GM23338 (cell line): Measurements from ENCODE around the gene KCNQ5. TPM values are rescaled to one million over a fixed set of nuclear protein-coding genes. Genes with fewer than 3 reads are reported as not detected.

Experiments
- ATAC-seq: fragments of 200-7000 bp; cut with Tn5 transposase; 3 replicates; pipeline ENCODE4 v1.9.1; 2020
- DNase-seq: peaks from one replicate; pipeline ENCODE4 v3.0.0-alpha.2; 2015; ENCODE audit warnings: low spot score
- H2AFZ ChIP-seq: fragments of 200-600 bp; sonication (generic); 2 replicates; pipeline ENCODE4 v1.8.0; 2016; ENCODE audit warnings: antibody characterized with exemption, mild to moderate bottlenecking, moderate library complexity
- H3F3A ChIP-seq: fragments of 200-600 bp; sonication (generic); replicated peaks from 2 replicates; pipeline ENCODE4 v1.8.0; 2017; ENCODE audit warnings: antibody characterized with exemption, mixed run types, low read depth
- H3K27ac ChIP-seq: fragments of 200-600 bp; sonication (generic); 2 replicates; pipeline ENCODE4 v1.6.1; 2016; ENCODE audit warnings: low read depth
- H3K27me3 ChIP-seq: fragments of 200-600 bp; sonication (generic); 2 replicates; pipeline ENCODE4 v1.8.0; 2016; ENCODE audit warnings: mild to moderate bottlenecking, mixed run types, moderate library complexity; ENCODE audit not compliant: insufficient read depth
- H3K36me3 ChIP-seq: fragments of 200-600 bp; sonication (generic); 2 replicates; pipeline ENCODE4 v1.8.0; 2016; ENCODE audit warnings: mild to moderate bottlenecking; ENCODE audit not compliant: insufficient read depth
- H3K4me1 ChIP-seq: fragments of 200-600 bp; sonication (generic); 2 replicates; pipeline ENCODE4 v1.8.0; 2016; ENCODE audit warnings: mild to moderate bottlenecking, moderate library complexity; ENCODE audit not compliant: insufficient read depth
- H3K4me2 ChIP-seq: fragments of 200-600 bp; sonication (generic); 2 replicates; pipeline ENCODE4 v1.7.1; 2017; ENCODE audit warnings: mixed run types
- H3K4me3 ChIP-seq: fragments of 200-600 bp; sonication (generic); 2 replicates; pipeline ENCODE4 v1.6.1; 2016; ENCODE audit warnings: mixed run types
- H3K79me2 ChIP-seq: fragments of 200-600 bp; sonication (generic); replicated peaks from 2 replicates; pipeline ENCODE4 v1.8.0; 2017; ENCODE audit warnings: mild to moderate bottlenecking; ENCODE audit not compliant: insufficient read depth
- H3K9me2 ChIP-seq: fragments of 200-600 bp; sonication (generic); 2 replicates; pipeline ENCODE4 v1.8.0; 2017; ENCODE audit not compliant: insufficient read depth
- H4K20me1 ChIP-seq: fragments of 200-600 bp; sonication (generic); replicated peaks from 2 replicates; pipeline ENCODE4 v1.8.0; 2017; ENCODE audit warnings: mild to moderate bottlenecking; ENCODE audit not compliant: insufficient read depth
- H3K27ac Mint-ChIP-seq: 2 replicates; pipeline ENCODE4 v1.8.0; 2020; ENCODE audit warnings: inconsistent platforms, mild to moderate bottlenecking, moderate library complexity, mixed read lengths
- H3K27me3 Mint-ChIP-seq: 3 replicates; pipeline ENCODE4 v1.8.0; 2022; ENCODE audit warnings: low read depth, mild to moderate bottlenecking, moderate library complexity, mixed read lengths, inconsistent platforms; ENCODE audit not compliant: insufficient read depth, poor library complexity
- H3K36me3 Mint-ChIP-seq: 3 replicates; pipeline ENCODE4 v1.8.0; 2021; ENCODE audit warnings: low read depth, mild to moderate bottlenecking, inconsistent platforms, moderate library complexity, mixed read lengths
- H3K4me1 Mint-ChIP-seq: 3 replicates; pipeline ENCODE4 v1.8.0; 2020; ENCODE audit warnings: mild to moderate bottlenecking, inconsistent platforms, mixed read lengths
- H3K4me3 Mint-ChIP-seq: 3 replicates; pipeline ENCODE4 v1.8.0; 2021; ENCODE audit warnings: moderate library complexity, mild to moderate bottlenecking, inconsistent platforms, mixed read lengths
- H3K9me3 Mint-ChIP-seq: 3 replicates; pipeline ENCODE4 v1.8.0; 2020; ENCODE audit warnings: moderate library complexity, mild to moderate bottlenecking, inconsistent platforms, mixed read lengths
- CREB1 ChIP-seq: fragments of 250-450 bp; sonication (Bioruptor Pico); IDR thresholded peaks from 2 replicates; pipeline ENCODE4 v1.5.0; 2020; ENCODE audit warnings: low read depth, mild to moderate bottlenecking, moderate library complexity
- EZH2 ChIP-seq: fragments of 200-600 bp; sonication (generic); IDR thresholded peaks from one replicate; pipeline ENCODE4 v1.8.0; 2017; ENCODE audit warnings: antibody characterized with exemption, mild to moderate bottlenecking, low read depth; ENCODE audit not compliant: unreplicated experiment
- EZH2phosphoT487 ChIP-seq: fragments of 200-600 bp; sonication (generic); IDR thresholded peaks from one replicate; pipeline ENCODE4 v1.8.1; 2018; ENCODE audit warnings: antibody characterized with exemption; ENCODE audit not compliant: unreplicated experiment
- NANOG ChIP-seq: IDR thresholded peaks from 2 replicates; pipeline ENCODE4 v1.6.1; 2016; ENCODE audit warnings: antibody characterized with exemption, borderline replicate concordance
- POLR2AphosphoS5 ChIP-seq: IDR thresholded peaks from 2 replicates; pipeline ENCODE4 v1.6.1; 2016; ENCODE audit warnings: antibody characterized with exemption, low read depth
- STAT1 ChIP-seq: IDR thresholded peaks from one replicate; pipeline ENCODE4 v1.6.1; 2016; ENCODE audit warnings: antibody characterized with exemption; ENCODE audit not compliant: unreplicated experiment
- ZNF114 ChIP-seq: fragments of 250-450 bp; sonication (Bioruptor Pico); IDR thresholded peaks from 2 replicates; pipeline ENCODE4 v1.5.0; 2020; ENCODE audit warnings: mild to moderate bottlenecking, moderate library complexity
- ZNF331 ChIP-seq: fragments of 250-450 bp; sonication (Bioruptor Pico); IDR thresholded peaks from 2 replicates; pipeline ENCODE4 v1.5.0; 2020; ENCODE audit warnings: low read depth, mild to moderate bottlenecking, moderate library complexity
- polyA plus RNA-seq: library from polyadenylated mRNA; unstranded; fragments of >200 nt; fragmentation: Nextera tagmentation; extraction: Ambion mirVana; gene quantifications from 2 replicates; pipeline ENCODE4 v1.2.1, GENCODE V29; 2016
- total RNA-seq: library from RNA; depleted of rRNA; stranded (reverse); fragments of >200 nt; shearing (Covaris generic); gene quantifications from 2 replicates; pipeline ENCODE4 v1.2.3, GENCODE V29; 2014
- TF ChIP-seq, protein P1 (sequence below): IDR thresholded peaks from one replicate; pipeline ENCODE4 v1.6.1; 2018; ENCODE audit warnings: antibody characterized with exemption; ENCODE audit not compliant: unreplicated experiment
- TF ChIP-seq, protein P2 (sequence below): IDR thresholded peaks from 2 replicates; pipeline ENCODE4 v1.6.1; 2016; ENCODE audit warnings: antibody characterized with exemption
- TF ChIP-seq, protein P3 (sequence below), 2 experiments: fragments of 200-600 bp in 1 of 2; sonication (generic) in 1 of 2; conservative IDR thresholded peaks; 2 replicates each; pipeline versions ENCODE4 v1.5.1 to v1.6.1; 2016 to 2017; ENCODE audit warnings: antibody characterized with exemption in 2 of 2, low read depth in 2 of 2, mild to moderate bottlenecking in 2 of 2, moderate library complexity in 1 of 2

KCNQ5 gene
- total and polyA plus RNA-seq, 2 experiments from 2014 or later, result 0.68 to 0.87 TPM

DNA sequence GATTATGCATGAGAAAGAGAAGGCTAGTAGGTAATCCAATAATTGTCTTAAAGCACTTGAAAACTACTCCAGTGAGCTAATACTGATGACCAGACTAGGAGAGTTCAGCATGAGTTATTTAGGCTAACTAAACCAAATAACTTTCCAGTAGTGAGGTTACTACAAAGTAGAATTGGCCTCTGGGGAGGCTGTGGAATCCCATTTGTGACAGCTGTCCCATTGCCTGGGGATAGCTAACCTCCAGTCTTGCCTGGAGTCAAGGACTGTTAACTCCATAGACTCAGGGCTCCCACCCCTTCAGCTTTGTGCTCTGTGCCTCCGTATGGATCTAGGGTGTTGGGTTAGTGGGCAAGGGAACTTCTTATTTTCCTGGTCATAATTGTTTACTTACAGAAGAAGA is 51.0 kb downstream of the KCNQ5 start (continued):
- TF ChIP-seq STAT1, result no peak
- TF ChIP-seq, protein P1, sequence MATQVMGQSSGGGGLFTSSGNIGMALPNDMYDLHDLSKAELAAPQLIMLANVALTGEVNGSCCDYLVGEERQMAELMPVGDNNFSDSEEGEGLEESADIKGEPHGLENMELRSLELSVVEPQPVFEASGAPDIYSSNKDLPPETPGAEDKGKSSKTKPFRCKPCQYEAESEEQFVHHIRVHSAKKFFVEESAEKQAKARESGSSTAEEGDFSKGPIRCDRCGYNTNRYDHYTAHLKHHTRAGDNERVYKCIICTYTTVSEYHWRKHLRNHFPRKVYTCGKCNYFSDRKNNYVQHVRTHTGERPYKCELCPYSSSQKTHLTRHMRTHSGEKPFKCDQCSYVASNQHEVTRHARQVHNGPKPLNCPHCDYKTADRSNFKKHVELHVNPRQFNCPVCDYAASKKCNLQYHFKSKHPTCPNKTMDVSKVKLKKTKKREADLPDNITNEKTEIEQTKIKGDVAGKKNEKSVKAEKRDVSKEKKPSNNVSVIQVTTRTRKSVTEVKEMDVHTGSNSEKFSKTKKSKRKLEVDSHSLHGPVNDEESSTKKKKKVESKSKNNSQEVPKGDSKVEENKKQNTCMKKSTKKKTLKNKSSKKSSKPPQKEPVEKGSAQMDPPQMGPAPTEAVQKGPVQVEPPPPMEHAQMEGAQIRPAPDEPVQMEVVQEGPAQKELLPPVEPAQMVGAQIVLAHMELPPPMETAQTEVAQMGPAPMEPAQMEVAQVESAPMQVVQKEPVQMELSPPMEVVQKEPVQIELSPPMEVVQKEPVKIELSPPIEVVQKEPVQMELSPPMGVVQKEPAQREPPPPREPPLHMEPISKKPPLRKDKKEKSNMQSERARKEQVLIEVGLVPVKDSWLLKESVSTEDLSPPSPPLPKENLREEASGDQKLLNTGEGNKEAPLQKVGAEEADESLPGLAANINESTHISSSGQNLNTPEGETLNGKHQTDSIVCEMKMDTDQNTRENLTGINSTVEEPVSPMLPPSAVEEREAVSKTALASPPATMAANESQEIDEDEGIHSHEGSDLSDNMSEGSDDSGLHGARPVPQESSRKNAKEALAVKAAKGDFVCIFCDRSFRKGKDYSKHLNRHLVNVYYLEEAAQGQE, result no peak

DNA sequence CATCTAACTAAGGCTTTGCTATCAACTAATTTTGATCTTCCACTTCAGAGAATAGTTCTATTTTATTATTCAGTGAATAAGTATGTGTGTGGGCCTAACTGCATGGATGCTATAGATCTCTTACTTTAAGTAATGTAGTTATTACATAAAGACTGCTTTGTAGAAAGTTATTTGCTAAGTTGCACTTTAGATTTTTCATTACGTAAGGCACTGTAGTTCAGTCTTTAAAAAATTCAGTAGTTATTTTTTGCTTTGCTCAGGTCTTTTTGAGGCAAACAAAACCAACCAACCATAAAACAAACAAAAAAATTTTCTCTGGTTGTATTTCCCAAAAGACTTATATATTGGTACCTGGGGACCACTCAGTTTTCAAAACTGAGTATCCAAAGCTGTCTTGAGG is 53.0 kb downstream of the KCNQ5 start:
- H3K9me2 ChIP-seq, result no peaks in the 10 kb centered on the region
- H3K4me2 ChIP-seq, result no peak overlapping the region
- ATAC-seq (no peak), DNase-seq (no peak)
- H3F3A ChIP-seq, result no peaks in the 10 kb centered on the region
- H3K36me3 Mint-ChIP-seq, result no peaks in the 10 kb centered on the region
- H4K20me1 ChIP-seq, result no peaks in the 10 kb centered on the region; the same call in 1 of the 2 replicates
- no peaks in the 10 kb centered on the region for H3K27me3 Mint-ChIP-seq
- H3K9me3 Mint-ChIP-seq, result no peaks in the 10 kb centered on the region
- H3K36me3 ChIP-seq, result no peaks in the 10 kb centered on the region
- no peaks in the 10 kb centered on the region for H3K4me1 Mint-ChIP-seq
- H3K27me3 ChIP-seq, result no peaks in the 10 kb centered on the region
- H3K79me2 ChIP-seq, result no peaks in the 10 kb centered on the region
- H3K4me3 ChIP-seq, result no peak overlapping the region
- H3K4me3 Mint-ChIP-seq, result no peak overlapping the region
- H2AFZ ChIP-seq, result no peak overlapping the region
- H3K4me1 ChIP-seq, result no peaks in the 10 kb centered on the region
- H3K27ac ChIP-seq, result no peak overlapping the region
- H3K27ac Mint-ChIP-seq, result no peak overlapping the region
- TF ChIP-seq EZH2phosphoT487 (no peak), NANOG (no peak), ZNF331 (no peak), EZH2 (no peak), ZNF114 (CRISPR knock-in tag) (no peak), POLR2AphosphoS5 (no peak), CREB1 (CRISPR knock-in tag) (no peak)
- TF ChIP-seq, protein P2, sequence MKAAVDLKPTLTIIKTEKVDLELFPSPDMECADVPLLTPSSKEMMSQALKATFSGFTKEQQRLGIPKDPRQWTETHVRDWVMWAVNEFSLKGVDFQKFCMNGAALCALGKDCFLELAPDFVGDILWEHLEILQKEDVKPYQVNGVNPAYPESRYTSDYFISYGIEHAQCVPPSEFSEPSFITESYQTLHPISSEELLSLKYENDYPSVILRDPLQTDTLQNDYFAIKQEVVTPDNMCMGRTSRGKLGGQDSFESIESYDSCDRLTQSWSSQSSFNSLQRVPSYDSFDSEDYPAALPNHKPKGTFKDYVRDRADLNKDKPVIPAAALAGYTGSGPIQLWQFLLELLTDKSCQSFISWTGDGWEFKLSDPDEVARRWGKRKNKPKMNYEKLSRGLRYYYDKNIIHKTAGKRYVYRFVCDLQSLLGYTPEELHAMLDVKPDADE, result no peak
- TF ChIP-seq, protein P1, result no peak
- TF ChIP-seq, protein P3, sequence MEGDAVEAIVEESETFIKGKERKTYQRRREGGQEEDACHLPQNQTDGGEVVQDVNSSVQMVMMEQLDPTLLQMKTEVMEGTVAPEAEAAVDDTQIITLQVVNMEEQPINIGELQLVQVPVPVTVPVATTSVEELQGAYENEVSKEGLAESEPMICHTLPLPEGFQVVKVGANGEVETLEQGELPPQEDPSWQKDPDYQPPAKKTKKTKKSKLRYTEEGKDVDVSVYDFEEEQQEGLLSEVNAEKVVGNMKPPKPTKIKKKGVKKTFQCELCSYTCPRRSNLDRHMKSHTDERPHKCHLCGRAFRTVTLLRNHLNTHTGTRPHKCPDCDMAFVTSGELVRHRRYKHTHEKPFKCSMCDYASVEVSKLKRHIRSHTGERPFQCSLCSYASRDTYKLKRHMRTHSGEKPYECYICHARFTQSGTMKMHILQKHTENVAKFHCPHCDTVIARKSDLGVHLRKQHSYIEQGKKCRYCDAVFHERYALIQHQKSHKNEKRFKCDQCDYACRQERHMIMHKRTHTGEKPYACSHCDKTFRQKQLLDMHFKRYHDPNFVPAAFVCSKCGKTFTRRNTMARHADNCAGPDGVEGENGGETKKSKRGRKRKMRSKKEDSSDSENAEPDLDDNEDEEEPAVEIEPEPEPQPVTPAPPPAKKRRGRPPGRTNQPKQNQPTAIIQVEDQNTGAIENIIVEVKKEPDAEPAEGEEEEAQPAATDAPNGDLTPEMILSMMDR (conservative IDR thresholded peaks at IDR 0.05; ENCODE audit: low read depth in 2 of 2), result no peak
